ENCODE data around the gene WDR76.

- TF ChIP-seq CTCF (IDR thresholded peaks at IDR 0.05; ENCODE audit: low read length) (no peak), EZH2 (IDR thresholded peaks at IDR 0.05; ENCODE audit: borderline replicate concordance, low read length) (no peak)
These were observed 68.8 kb downstream of the WDR76 start for GRCh38 chr15:43895586-43895985.
